PC-9 (cell line): ENCODE measurements around the gene DYSF. TPM values are rescaled to one million over a fixed set of nuclear protein-coding genes. Genes with fewer than 3 reads are reported as not detected.

Source experiments
- BruUV-seq: library from RNA; stranded (reverse); fragments of 400-500 nt; replicated peaks from 2 replicates; lab custom pipeline; 2021; lab: Mats Ljungman, UMichigan
- CTCF ChIA-PET: fragments of 300-600 bp; sonication (Branson Sonifier 250); formaldehyde crosslinking; loops from one replicate; lab custom pipeline; 2022; ENCODE audit warnings: antibody characterized with exemption; lab: Charles Lee
- POLR2A ChIA-PET: fragments of 300-600 bp; sonication (Branson Sonifier 250); formaldehyde crosslinking; loops from one replicate; lab custom pipeline; 2022; ENCODE audit warnings: antibody characterized with exemption; ENCODE audit not compliant: unreplicated experiment; lab: Charles Lee
- DNase-seq, 2 experiments: peaks; one replicate each; pipeline versions ENCODE4 v3.0.0 to v3.0.0-alpha.2; 2015 to 2022; ENCODE audit warnings: mixed read lengths in 1 of 2
- H2AFZ ChIP-seq: fragments of 200-600 bp; sonication (generic); 2 replicates; pipeline ENCODE4 v1.8.1; 2017; ENCODE audit warnings: antibody characterized with exemption
- H3F3A ChIP-seq: fragments of 200-600 bp; sonication (generic); 2 replicates; pipeline ENCODE4 v1.8.1; 2017; ENCODE audit warnings: antibody characterized with exemption, mild to moderate bottlenecking, low read depth; ENCODE audit not compliant: insufficient read depth
- H3K27ac ChIP-seq: fragments of 200-600 bp; sonication (generic); 2 replicates; pipeline ENCODE4 v1.6.1; 2016; ENCODE audit warnings: mixed run types
- H3K27me3 ChIP-seq: fragments of 200-600 bp; sonication (generic); 2 replicates; pipeline ENCODE4 v1.6.1; 2016; ENCODE audit warnings: low read depth, mixed run types; ENCODE audit not compliant: insufficient read depth
- H3K36me3 ChIP-seq: fragments of 200-600 bp; sonication (generic); 2 replicates; pipeline ENCODE4 v1.6.1; 2016; ENCODE audit warnings: low read depth, mixed run types
- H3K4me1 ChIP-seq: fragments of 200-600 bp; sonication (generic); replicated peaks from 2 replicates; pipeline ENCODE4 v1.6.1; 2016; ENCODE audit warnings: mixed run types; ENCODE audit not compliant: insufficient read depth
- H3K4me2 ChIP-seq: fragments of 200-600 bp; sonication (generic); 2 replicates; pipeline ENCODE4 v1.6.1; 2017; ENCODE audit warnings: mixed run types
- H3K4me3 ChIP-seq: fragments of 200-600 bp; sonication (generic); 2 replicates; pipeline ENCODE4 v1.6.1; 2016; ENCODE audit warnings: mixed run types
- H3K79me2 ChIP-seq: fragments of 200-600 bp; sonication (generic); 2 replicates; pipeline ENCODE4 v1.6.1; 2017; ENCODE audit warnings: low read depth, mixed run types
- H3K9me2 ChIP-seq: fragments of 200-600 bp; sonication (generic); 2 replicates; pipeline ENCODE4 v1.8.1; 2017; ENCODE audit warnings: mild to moderate bottlenecking; ENCODE audit not compliant: insufficient read depth
- H3K9me3 ChIP-seq: fragments of 200-600 bp; sonication (generic); 2 replicates; pipeline ENCODE4 v1.8.1; 2016; ENCODE audit warnings: low read depth; ENCODE audit not compliant: insufficient read depth
- H4K20me1 ChIP-seq: fragments of 200-600 bp; sonication (generic); 2 replicates; pipeline ENCODE4 v1.8.1; 2017; ENCODE audit not compliant: insufficient read depth
- EZH2 ChIP-seq: fragments of 200-600 bp; sonication (generic); IDR thresholded peaks from 2 replicates; pipeline ENCODE4 v1.8.0; 2017; ENCODE audit warnings: antibody characterized with exemption, low read depth
- intact Hi-C: fragments of 100-400 bp; cut with micrococcal nuclease; formaldehyde crosslinking; loops from one replicate; pipeline ENCODE4 v1.10.0; 2022; ENCODE audit not compliant: unreplicated experiment
- total RNA-seq: library from RNA; stranded (reverse); gene quantifications from 2 replicates; pipeline ENCODE4 v1.2.3, GENCODE V29; 2021
- TF ChIP-seq, protein P1 (sequence below): fragments of 200-600 bp; sonication (generic); conservative IDR thresholded peaks from 2 replicates; pipeline ENCODE4 v1.6.1; 2017; ENCODE audit warnings: mixed run types, antibody characterized with exemption, mild to moderate bottlenecking, moderate library complexity

DYSF gene
- total RNA-seq, 1 experiment from 2014 or later: 12.2 TPM

DNA sequence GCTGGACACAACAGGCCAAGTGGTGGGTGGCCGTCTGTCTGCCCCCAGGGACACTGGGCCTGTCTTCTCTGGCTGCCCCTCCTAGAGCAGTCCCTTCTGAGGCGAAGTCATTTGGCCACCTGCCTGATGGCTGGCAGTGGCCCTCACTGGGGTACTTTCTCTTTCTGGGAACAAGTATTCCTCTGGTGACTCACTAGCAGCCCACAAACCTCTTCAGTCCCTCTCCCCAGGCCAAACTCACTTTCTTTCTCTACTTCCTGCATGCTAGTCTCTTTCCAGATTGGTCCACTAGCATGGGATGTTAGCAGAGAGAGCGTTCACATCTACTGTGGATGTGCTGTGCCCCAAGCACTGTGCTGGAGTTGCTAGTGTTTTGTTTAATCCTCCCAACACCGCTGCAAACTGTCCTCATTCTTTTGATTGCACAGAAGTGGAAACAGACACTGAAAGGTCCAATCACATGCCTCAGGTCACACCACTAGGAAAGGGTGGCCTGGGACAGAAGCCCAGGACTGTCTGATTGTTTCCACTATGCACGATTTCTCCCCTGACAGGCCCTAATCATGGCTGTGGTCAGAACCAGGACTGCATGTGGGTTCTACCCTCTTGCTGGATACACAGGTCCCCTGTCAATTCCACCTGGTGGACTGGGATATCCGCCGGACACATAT is 5.2 kb downstream of the DYSF start:
- Histone ChIP-seq H2AFZ (no peak overlapping the region), H3K4me1 (peaks cover 70% of the 10 kb centered on the region), H3F3A (peaks cover 40% of the 10 kb centered on the region), H3K27ac (peak overlapping the region; percentile 68), H3K36me3 (no peaks in the 10 kb centered on the region), H3K79me2 (peaks cover 20% of the 10 kb centered on the region; the same call in 1 of the 2 replicates), H3K4me3 (no peak overlapping the region), H3K27me3 (no peaks in the 10 kb centered on the region), H3K4me2 (peak overlapping the region; percentile 52), H3K9me2 (no peaks in the 10 kb centered on the region), H4K20me1 (no peaks in the 10 kb centered on the region), H3K9me3 (no peaks in the 10 kb centered on the region; the same call in 1 of the 2 replicates)
- BruUV-seq: no TSS peak
- peak; percentile 43 to 81 for DNase-seq
- intact Hi-C loops: no loop called here
- no peak for TF ChIP-seq EZH2
- TF ChIP-seq, protein P1, sequence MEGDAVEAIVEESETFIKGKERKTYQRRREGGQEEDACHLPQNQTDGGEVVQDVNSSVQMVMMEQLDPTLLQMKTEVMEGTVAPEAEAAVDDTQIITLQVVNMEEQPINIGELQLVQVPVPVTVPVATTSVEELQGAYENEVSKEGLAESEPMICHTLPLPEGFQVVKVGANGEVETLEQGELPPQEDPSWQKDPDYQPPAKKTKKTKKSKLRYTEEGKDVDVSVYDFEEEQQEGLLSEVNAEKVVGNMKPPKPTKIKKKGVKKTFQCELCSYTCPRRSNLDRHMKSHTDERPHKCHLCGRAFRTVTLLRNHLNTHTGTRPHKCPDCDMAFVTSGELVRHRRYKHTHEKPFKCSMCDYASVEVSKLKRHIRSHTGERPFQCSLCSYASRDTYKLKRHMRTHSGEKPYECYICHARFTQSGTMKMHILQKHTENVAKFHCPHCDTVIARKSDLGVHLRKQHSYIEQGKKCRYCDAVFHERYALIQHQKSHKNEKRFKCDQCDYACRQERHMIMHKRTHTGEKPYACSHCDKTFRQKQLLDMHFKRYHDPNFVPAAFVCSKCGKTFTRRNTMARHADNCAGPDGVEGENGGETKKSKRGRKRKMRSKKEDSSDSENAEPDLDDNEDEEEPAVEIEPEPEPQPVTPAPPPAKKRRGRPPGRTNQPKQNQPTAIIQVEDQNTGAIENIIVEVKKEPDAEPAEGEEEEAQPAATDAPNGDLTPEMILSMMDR: no peak
- ChIA-PET CTCF (no interaction called here), POLR2A (no interaction called here)

DNA sequence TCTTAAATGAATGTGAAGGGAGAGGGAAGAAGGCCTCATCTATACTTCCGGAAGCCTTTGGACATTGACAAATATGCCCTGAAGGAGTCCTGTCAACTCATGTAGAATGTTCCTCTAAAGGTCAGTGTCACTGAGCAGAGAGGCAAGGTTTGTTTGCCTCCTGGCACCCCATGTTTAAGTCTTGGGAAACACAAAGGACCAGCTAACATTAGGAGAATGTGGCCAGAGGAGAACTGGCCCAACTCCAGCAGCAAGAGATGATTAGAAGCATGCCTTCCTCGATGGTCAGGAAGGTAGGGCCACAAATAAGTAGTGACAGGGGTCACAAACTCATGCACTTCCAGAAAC is 5.7 kb downstream of the DYSF start:
- H3F3A ChIP-seq: peaks cover 40% of the 10 kb centered on the region
- peaks cover 17% of the 10 kb centered on the region; the same call in 1 of the 2 replicates for H3K79me2 ChIP-seq
- no peak overlapping the region for H2AFZ ChIP-seq
- peak overlapping the region; percentile 52 for H3K4me2 ChIP-seq
- H3K36me3 ChIP-seq: no peaks in the 10 kb centered on the region
- TF ChIP-seq EZH2: no peak
- TF ChIP-seq, protein P1: no peak
- peaks cover 68% of the 10 kb centered on the region for H3K4me1 ChIP-seq
- CTCF ChIA-PET: no interaction called here
- H3K9me2 ChIP-seq: no peaks in the 10 kb centered on the region
- peak overlapping the region; percentile 68 for H3K27ac ChIP-seq
- POLR2A ChIA-PET: no interaction called here
- no peak overlapping the region for H3K4me3 ChIP-seq
- no peaks in the 10 kb centered on the region for H4K20me1 ChIP-seq
- intact Hi-C loops: no loop called here
- H3K27me3 ChIP-seq: no peaks in the 10 kb centered on the region
- DNase-seq: peak; percentile 18 to 98
- BruUV-seq: no TSS peak
- no peaks in the 10 kb centered on the region; the same call in 1 of the 2 replicates for H3K9me3 ChIP-seq

DNA sequence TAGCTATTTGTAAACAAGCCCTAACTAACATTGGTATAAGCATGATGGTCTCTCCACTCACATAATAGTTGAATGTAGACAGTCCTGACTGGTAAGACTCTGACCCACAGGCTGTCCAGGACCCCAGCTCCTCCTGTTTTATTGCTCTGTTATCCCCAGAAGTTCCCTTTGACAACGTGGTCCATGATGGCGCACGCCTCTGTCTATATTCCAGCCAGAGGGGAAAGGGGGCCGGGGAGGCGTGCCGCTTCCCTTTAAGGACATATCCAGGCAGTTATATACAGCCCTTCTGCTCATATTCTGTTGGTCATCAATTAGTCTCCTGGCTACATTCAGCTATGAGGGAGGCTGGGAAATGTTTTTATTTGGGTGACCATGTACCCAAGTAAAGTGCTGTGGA is 6.7 kb downstream of the DYSF start:
- TF ChIP-seq, protein P1: no peak
- no peak for TF ChIP-seq EZH2
- Histone ChIP-seq H3K27ac (no peak overlapping the region), H3K79me2 (peaks cover 14% of the 10 kb centered on the region; the same call in 1 of the 2 replicates), H3K36me3 (no peaks in the 10 kb centered on the region), H4K20me1 (no peaks in the 10 kb centered on the region), H2AFZ (no peak overlapping the region), H3K27me3 (no peaks in the 10 kb centered on the region), H3K4me2 (peak overlapping the region; percentile 52), H3K4me3 (no peak overlapping the region), H3K9me3 (no peaks in the 10 kb centered on the region; the same call in 1 of the 2 replicates), H3K4me1 (peaks cover 58% of the 10 kb centered on the region), H3F3A (peaks cover 38% of the 10 kb centered on the region), H3K9me2 (no peaks in the 10 kb centered on the region)
- ChIA-PET CTCF (no interaction called here), POLR2A (no interaction called here)
- DNase-seq: no peak
- intact Hi-C loops: no loop called here
- no TSS peak for BruUV-seq
